ENCODE data around the gene ADAM12. TPM values are rescaled to one million over a fixed set of nuclear protein-coding genes. Genes with fewer than 3 reads are reported as not detected.

ADAM12 gene
- total and polyA plus RNA-seq, 10 of the 15 experiments (the other 5 are each of a cell fraction or from before 2014, with no cell fraction given) = under 0.01 to 0.62 (median 0.04) TPM; not detected in 5

- no peak for DNase-seq (ENCODE audit: low read depth, low spot score)
- CTCF ChIA-PET = no interaction called here
- SMC1A ChIA-PET (ENCODE audit: uncharacterized antibody, unreplicated experiment) = no interaction called here
- Histone ChIP-seq H3K79me2 (ENCODE audit: control insufficient read depth, insufficient read depth, low read length) (no peaks in the 10 kb centered on the region), H3K27me3 (replicated peaks in 1 of 2; ENCODE audit: control insufficient read depth in 2 of 2, insufficient read depth in 2 of 2, low read length in 1 of 2) (no peaks in the 10 kb centered on the region), H3K9me3 (replicated peaks; ENCODE audit: control insufficient read depth, insufficient read depth, low read length) (no peaks in the 10 kb centered on the region), H3K27ac (ENCODE audit: control insufficient read depth, insufficient read depth) (no peak overlapping the region), H3K4me2 (ENCODE audit: control insufficient read depth, insufficient read depth) (no peak overlapping the region), H3K4me1 (ENCODE audit: control insufficient read depth, insufficient read depth, low read length) (no peaks in the 10 kb centered on the region), H3K36me3 (ENCODE audit: control insufficient read depth in 2 of 2, insufficient read depth in 2 of 2, low read length in 1 of 2) (no peaks in the 10 kb centered on the region), H2AFZ (ENCODE audit: control insufficient read depth, low read depth, low read length) (no peak overlapping the region), H3K4me3 (no peak overlapping the region), H4K20me1 (ENCODE audit: control insufficient read depth, insufficient read depth) (no peaks in the 10 kb centered on the region), H3K9ac (ENCODE audit: control insufficient read depth, insufficient read depth, low read length) (no peak overlapping the region)
- FAIRE-seq = no peak
- BruUV-seq (replicated peaks) = no TSS peak
- in situ Hi-C loops (cut with MboI) (no loop called here), intact Hi-C loops (cut with micrococcal nuclease; ENCODE audit: unreplicated experiment) (no loop called here)
- TF ChIP-seq NR2F1 (conservative IDR thresholded peaks at IDR 0.05) = no peak
- no peak for TF ChIP-seq PAX8 (IDR thresholded peaks at IDR 0.05)
- no peak for TF ChIP-seq TCF12 (IDR thresholded peaks at IDR 0.05; ENCODE audit: low read depth, low read length)
- TF ChIP-seq SMC3 (IDR thresholded peaks at IDR 0.05; ENCODE audit: borderline replicate concordance, low read length) = no peak
- no peak for TF ChIP-seq ELK1 (IDR thresholded peaks at IDR 0.05; ENCODE audit: low read depth, low read length)
- no peak for TF ChIP-seq ZSCAN29 (IDR thresholded peaks at IDR 0.05)
- TF ChIP-seq GATAD2B (conservative IDR thresholded peaks at IDR 0.05; ENCODE audit: low read depth) = no peak
- TF ChIP-seq, protein P1, sequence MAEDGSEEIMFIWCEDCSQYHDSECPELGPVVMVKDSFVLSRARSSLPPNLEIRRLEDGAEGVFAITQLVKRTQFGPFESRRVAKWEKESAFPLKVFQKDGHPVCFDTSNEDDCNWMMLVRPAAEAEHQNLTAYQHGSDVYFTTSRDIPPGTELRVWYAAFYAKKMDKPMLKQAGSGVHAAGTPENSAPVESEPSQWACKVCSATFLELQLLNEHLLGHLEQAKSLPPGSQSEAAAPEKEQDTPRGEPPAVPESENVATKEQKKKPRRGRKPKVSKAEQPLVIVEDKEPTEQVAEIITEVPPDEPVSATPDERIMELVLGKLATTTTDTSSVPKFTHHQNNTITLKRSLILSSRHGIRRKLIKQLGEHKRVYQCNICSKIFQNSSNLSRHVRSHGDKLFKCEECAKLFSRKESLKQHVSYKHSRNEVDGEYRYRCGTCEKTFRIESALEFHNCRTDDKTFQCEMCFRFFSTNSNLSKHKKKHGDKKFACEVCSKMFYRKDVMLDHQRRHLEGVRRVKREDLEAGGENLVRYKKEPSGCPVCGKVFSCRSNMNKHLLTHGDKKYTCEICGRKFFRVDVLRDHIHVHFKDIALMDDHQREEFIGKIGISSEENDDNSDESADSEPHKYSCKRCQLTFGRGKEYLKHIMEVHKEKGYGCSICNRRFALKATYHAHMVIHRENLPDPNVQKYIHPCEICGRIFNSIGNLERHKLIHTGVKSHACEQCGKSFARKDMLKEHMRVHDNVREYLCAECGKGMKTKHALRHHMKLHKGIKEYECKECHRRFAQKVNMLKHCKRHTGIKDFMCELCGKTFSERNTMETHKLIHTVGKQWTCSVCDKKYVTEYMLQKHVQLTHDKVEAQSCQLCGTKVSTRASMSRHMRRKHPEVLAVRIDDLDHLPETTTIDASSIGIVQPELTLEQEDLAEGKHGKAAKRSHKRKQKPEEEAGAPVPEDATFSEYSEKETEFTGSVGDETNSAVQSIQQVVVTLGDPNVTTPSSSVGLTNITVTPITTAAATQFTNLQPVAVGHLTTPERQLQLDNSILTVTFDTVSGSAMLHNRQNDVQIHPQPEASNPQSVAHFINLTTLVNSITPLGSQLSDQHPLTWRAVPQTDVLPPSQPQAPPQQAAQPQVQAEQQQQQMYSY (CRISPR knock-in tag; IDR thresholded peaks at IDR 0.05) = no peak
- no peak for TF ChIP-seq RBBP5 (conservative IDR thresholded peaks at IDR 0.05)
- no peak for TF ChIP-seq ASH2L (IDR thresholded peaks at IDR 0.05; ENCODE audit: borderline replicate concordance, low read depth)
- no peak for TF ChIP-seq ZBED1 (IDR thresholded peaks at IDR 0.05; ENCODE audit: borderline replicate concordance)
- TF ChIP-seq PAX5 (IDR thresholded peaks at IDR 0.05; ENCODE audit: borderline replicate concordance, low read depth, low read length) = no peak
- no peak for TF ChIP-seq EED (IDR thresholded peaks at IDR 0.05; ENCODE audit: low read depth)
- TF ChIP-seq, protein P2, sequence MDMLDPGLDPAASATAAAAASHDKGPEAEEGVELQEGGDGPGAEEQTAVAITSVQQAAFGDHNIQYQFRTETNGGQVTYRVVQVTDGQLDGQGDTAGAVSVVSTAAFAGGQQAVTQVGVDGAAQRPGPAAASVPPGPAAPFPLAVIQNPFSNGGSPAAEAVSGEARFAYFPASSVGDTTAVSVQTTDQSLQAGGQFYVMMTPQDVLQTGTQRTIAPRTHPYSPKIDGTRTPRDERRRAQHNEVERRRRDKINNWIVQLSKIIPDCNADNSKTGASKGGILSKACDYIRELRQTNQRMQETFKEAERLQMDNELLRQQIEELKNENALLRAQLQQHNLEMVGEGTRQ (IDR thresholded peaks at IDR 0.05; ENCODE audit: borderline replicate concordance, low read depth, low read length) = no peak
- RAD21 ChIA-PET (ENCODE audit: unreplicated experiment) = no interaction called here
- POLR2A ChIA-PET = no interaction called here
- no peak for ATAC-seq
- WGBS (ENCODE audit: insufficient coverage, insufficient replicate concordance, low lambda C conversion rate, missing lambda C conversion rate) = 9% methylated on average over 7 of the region's 7 CpGs
Observed at GRCh38 chr10:126147866-126148587, 240.2 kb downstream of the ADAM12 start.

All from GM12878 (cell line).